ENCODE results near the gene GABRB1.

DNA sequence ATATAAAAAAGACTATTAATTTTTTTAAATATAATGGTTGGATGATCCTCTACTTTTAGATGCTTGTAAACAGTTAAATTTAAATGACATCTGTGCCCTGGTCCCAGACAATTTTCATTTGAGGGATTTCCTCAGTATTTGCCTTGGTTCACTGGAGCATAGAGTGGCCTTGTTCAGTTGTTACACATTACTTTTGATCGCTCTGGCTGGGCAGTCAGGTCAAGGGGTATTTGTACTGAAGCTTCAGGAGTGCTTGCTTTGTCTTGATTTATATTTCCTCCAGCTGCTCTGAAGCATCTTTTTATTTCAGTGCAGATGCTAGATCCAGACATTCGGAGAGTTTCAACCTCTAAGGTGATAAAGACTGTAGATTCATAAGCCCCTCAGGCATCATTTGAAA, 382.2 kb downstream of the GABRB1 start:
- TF ChIP-seq, protein P1, sequence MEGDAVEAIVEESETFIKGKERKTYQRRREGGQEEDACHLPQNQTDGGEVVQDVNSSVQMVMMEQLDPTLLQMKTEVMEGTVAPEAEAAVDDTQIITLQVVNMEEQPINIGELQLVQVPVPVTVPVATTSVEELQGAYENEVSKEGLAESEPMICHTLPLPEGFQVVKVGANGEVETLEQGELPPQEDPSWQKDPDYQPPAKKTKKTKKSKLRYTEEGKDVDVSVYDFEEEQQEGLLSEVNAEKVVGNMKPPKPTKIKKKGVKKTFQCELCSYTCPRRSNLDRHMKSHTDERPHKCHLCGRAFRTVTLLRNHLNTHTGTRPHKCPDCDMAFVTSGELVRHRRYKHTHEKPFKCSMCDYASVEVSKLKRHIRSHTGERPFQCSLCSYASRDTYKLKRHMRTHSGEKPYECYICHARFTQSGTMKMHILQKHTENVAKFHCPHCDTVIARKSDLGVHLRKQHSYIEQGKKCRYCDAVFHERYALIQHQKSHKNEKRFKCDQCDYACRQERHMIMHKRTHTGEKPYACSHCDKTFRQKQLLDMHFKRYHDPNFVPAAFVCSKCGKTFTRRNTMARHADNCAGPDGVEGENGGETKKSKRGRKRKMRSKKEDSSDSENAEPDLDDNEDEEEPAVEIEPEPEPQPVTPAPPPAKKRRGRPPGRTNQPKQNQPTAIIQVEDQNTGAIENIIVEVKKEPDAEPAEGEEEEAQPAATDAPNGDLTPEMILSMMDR (IDR thresholded peaks at IDR 0.05): no peak
- TF ChIP-seq POLR2AphosphoS5 (IDR thresholded peaks at IDR 0.05): no peak
- no peak for TF ChIP-seq POLR2A (IDR thresholded peaks at IDR 0.05)

Data from prostate gland (tissue), 2 donors.